HS-27A (cell line): ENCODE results near the gene RFPL1.

Experiments used
- DNase-seq: peaks from one replicate; pipeline ENCODE4 v3.0.0-alpha.2; 2012; ENCODE audit warnings: low read depth, missing footprints

RFPL1 gene

GRCh38 chr22:29443452-29443851 lies 5.1 kb downstream of the RFPL1 start:
- no peak for DNase-seq

- DNase-seq: no peak
These were observed 5.7 kb downstream of the RFPL1 start for GRCh38 chr22:29443861-29444792.

- no peak for DNase-seq
These were observed 7.1 kb downstream of the RFPL1 start for GRCh38 chr22:29445508-29445907.

DNA sequence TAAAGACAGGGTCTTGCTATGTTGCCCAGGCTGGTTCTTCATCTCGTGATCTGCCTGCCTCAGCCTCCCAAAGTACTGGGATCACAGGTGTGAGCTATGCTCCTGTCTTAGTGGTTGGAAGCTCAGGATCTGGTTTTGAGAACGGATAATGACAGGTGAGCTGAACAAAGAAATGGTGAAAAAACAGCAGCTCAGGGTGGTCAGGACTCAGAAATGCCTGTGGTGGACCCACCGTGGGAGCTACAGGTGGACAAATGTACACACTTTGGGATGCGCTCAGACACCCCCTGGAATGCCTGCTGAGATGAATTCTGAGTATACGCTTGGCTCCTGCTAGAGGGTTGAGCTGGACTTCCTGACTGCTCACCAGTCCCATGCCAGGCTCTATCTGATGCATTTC lies 9.5 kb downstream of the RFPL1 start:
- DNase-seq: no peak

- no peak for DNase-seq
These were observed 11.0 kb downstream of the RFPL1 start for GRCh38 chr22:29449296-29449875.

DNA sequence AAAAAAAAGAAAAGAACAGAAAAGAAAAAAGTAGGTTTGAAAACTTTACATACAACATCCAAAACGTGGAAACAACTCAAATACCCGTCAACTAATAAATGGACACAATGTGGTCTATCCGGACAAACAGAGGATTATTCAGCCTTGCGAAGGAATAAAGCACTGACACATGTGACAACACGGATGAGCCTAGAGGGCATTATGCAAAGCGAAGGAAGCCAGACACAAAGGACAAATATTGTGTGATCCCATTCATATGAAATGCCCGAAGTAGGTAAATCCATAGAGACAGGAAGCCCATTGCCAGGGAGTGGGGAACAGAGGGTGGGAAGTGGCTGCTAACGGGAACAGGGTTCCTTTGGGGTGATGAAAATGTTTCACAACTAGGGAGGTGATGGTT lies 11.8 kb downstream of the RFPL1 start:
- no peak for DNase-seq

- no peak for DNase-seq
These were observed 13.5 kb downstream of the RFPL1 start for GRCh38 chr22:29451863-29452262.

DNA sequence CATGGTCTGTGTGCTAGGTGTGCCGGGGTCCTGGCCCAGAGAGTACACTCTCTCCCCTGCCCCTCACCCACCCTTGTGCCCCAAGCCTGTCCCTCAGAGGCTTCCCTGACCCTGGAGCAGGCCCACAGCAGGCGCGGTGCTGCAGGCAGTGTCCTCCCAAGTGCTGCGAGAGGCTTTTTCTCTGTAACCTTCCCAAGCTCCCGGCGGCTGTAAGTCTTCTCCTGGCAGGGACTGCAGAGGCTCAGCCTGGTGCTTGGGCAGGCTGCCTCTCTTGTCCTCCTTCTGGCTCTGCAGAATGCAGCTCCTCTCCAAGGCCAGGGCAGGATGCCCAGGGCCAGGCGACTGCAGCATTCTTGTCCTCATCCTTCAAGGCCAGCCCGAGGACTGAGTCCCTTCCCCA lies 15.9 kb downstream of the RFPL1 start:
- DNase-seq: no peak

DNA sequence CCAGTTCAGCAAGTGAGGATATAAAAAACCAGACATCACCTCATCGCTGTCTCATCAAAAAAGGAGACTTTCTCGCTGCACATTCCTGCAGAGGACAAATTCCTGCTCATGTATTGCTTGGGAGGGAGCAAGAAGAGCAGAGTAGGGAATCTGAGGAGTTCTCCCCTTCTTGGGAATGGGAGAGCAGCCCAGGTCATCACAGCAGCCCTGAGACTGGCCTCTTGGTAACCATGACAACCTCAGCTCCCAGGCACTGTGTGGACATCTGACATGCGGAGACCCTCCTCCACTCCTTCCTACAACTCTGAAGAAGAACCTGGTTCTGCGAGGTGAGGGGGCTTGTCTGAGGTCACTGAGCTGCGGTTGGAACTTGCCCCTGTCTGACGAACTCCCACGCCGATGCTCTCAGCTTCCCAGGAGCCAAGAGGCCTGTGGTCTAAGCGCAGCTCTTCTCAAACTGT lies 17.9 kb downstream of the RFPL1 start:
- no peak for DNase-seq

GRCh38 chr22:29457730-29458129 lies 19.3 kb downstream of the RFPL1 start:
- DNase-seq: no peak

DNA sequence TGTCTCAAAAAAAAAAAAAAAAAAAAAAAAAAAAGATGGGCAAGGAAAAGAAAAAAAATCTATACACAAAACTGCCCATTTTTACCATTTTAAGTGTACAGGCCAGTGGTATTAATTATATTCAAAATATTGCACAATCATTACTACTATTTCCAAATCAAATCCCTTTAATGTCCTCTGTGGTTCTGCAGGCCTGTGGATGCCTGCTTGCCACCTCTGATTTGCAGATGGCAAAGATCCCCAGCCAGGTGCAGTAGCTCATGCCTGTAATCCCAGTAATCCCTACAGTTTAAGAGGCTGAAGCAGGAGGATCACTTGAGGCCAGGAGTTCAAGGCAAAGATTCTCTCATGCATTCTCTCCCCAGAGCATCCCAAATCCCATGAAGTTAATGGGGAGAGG lies 20.2 kb downstream of the RFPL1 start:
- DNase-seq: no peak

DNA sequence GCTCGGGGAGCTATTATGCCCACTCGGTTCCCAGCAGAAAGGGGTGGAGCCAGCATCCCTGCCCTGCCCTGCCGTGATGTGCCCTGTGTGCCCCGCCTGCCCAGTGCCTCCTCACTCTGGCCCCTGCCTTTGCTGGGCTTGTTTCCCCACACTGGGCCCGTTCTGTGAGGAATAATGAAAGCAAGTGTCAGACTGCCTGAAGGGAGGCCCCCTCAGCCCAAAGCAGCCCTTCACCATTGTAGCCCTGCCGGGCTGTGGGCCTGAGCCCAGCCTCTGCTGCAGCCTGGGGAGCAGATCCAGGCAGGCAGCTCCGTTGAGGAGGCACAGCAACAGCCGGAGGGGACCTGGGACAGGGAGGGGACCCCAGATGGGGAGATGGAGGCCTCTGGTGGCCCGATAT lies 21.4 kb downstream of the RFPL1 start:
- DNase-seq: no peak

GRCh38 chr22:29461263-29461662 lies 22.9 kb downstream of the RFPL1 start:
- no peak for DNase-seq

- DNase-seq: no peak
These were observed 25.2 kb downstream of the RFPL1 start for GRCh38 chr22:29463629-29464028.

DNA sequence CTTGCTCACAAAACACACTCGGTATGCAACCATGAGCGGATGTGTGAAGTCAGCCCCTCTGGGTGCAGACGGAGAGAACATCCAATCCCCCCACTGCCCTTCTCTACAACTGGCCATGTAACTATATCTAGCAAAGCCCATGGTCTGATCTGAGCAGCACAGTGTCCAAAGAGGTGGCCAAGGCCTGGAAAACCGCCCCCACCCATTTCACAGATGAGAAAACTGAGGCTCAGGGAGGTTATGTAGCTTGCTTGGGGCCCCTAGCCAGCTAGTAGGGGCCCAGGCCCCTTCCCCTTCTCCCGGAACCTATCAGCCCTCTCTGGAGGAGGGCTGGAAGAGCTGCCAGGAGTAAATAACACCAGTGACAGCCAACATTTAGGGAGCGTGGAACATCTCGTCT lies 26.2 kb downstream of the RFPL1 start:
- DNase-seq: no peak

DNA sequence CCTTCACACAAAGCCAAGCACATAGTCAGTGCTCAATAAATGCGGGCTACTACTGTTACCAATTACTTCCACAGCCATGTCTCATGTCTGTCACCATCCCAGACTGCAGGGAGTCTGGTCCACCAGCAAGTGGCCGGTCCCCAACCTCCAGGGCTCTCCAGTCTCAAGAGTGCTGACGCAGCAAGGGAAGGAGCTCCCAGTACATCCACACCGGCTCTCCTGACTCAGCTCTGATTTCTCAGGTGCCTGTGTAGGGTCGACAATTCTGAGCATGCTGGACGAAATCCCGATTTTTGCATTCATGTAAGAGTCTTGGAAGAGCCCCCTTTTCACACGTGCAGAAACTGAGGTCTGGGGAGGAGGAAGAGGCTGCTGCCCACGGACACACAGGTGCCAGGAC lies 31.4 kb downstream of the RFPL1 start:
- no peak for DNase-seq

DNA sequence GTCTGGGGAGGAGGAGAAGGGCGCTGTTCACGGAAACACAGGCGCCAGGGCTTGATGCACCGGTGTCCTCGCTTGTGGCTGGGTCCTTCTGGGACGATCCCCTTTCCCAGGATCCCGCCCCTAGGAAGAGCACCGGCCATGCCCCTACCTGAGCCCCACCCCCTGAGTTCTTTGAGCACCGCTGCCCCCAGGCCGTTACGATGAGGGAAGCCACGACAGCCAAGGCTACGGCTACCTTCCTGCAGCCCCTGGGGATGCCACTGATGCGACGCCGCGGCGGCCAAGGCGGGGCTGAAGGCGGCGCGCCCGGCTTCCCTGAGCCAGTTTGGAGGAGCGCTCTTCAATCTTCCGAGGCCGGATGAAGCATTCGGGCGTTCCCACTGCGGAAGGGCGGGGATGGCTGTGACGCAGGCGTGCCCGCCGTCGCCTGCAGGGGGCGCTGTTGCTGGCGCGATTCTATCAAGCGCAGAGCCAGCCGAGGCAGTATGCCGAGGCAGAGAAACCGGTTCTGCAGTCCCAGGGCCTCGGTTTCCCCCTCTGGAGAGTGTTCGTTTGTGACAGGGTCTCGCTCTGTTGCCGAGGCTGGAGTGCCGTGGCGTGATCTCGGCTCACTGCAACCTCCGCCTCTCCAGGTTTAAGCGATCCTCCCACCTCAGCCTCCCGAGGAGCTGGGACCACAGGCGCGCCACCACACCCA lies 31.9 kb downstream of the RFPL1 start:
- no peak for DNase-seq

DNA sequence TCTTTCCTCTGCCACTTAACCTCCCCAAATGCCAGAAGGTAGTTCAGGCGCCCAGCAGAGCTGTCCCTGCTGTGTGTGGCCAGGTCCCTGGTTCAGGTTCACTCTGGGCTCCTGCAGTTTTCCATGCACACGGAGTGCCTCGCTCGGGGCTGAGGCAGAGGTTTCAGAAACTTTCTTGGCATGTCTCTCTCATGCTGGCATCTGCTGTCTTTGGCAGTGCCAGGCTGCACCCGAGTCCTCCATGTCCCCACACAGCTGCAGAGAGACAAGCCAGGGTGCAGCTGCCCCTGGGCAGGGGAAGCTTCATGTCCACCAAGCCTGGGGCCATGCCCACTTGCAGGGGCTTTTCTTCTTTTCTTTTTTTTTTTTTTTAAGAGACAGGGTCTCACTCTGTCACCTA lies 34.6 kb downstream of the RFPL1 start:
- DNase-seq: no peak

DNA sequence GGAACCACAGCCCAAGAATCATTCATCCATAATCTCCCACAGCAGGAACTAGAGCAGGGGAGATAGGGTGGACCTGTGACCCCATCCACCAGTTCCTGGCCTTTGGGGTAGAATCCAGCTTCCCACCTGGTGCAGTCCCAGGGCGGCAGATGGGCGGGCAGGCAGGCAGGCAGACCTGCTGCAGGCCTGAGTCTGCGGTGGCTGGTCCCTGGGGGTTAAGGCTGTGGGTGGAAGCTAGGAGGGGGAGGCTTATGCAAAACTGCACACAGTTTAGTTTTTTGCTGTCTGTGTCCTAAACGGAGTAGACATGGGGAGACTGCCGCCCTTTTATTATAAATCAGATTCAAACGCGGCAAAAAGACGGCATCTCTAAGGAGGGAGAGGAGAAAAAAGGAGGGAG lies 37.2 kb downstream of the RFPL1 start:
- DNase-seq: no peak

- DNase-seq: no peak
These were observed 37.7 kb downstream of the RFPL1 start for GRCh38 chr22:29476116-29476515.

DNA sequence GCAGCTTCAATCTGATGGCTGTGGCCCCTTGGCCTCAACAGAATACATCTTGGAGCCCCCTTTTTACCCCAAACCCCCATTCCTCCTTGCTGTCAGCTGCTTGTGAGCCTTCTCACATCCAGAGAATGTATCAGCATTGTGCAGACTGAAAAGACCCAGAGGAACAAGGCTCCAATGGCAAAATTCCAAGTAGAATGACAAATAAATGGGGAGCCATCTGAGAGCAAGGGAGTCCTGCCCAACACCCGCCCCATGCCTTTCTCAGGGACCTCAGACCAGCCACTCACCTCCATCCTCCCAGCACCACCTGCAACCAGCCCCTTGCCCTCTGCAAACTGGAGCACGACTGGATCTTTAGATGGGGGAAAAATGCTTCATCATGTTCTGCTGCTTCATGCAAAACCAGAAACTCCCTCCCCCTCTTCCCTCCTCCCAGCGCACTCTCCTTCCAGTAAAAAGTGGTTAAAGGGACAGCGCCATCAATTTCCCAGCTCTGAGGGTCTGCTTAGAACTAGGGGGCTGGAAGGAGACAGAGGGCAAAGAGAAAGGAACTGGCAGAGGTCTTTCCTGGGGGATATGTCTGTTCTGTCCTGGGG lies 39.4 kb downstream of the RFPL1 start:
- no peak for DNase-seq
